AG09319 (cell line): ENCODE results near the gene NOD2.

Source experiments
- DNase-seq: peaks from one replicate; pipeline ENCODE4 v3.0.0-alpha.2; 2010; ENCODE audit warnings: low read depth; ENCODE audit errors: extremely low read depth
- TF ChIP-seq, protein P1 (sequence below): IDR thresholded peaks from 2 replicates; pipeline ENCODE4 v1.5.1; 2011; ENCODE audit warnings: low read depth, mild to moderate bottlenecking, inconsistent platforms, low read length, moderate library complexity

NOD2 gene

DNA sequence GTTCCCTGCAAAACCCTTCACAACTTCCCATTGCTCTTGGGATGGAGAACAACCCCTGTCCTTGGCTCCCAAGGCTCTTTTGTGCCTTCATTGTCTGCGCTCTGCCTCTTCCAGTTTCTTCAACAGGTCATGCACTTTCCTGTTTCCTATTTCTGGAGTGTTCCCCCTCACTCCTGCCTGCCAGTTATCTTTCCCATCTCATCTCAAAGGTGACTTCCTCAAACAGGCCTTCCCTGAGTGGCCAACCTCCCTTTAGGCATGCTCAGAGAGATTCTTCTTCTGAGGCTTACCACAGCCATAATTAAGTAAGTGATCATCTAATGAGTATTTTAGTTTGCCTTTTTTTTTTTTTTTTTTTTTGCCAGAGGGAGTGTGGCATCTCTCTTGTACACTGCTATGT is 45.6 kb downstream of the NOD2 start:
- TF ChIP-seq, protein P1, sequence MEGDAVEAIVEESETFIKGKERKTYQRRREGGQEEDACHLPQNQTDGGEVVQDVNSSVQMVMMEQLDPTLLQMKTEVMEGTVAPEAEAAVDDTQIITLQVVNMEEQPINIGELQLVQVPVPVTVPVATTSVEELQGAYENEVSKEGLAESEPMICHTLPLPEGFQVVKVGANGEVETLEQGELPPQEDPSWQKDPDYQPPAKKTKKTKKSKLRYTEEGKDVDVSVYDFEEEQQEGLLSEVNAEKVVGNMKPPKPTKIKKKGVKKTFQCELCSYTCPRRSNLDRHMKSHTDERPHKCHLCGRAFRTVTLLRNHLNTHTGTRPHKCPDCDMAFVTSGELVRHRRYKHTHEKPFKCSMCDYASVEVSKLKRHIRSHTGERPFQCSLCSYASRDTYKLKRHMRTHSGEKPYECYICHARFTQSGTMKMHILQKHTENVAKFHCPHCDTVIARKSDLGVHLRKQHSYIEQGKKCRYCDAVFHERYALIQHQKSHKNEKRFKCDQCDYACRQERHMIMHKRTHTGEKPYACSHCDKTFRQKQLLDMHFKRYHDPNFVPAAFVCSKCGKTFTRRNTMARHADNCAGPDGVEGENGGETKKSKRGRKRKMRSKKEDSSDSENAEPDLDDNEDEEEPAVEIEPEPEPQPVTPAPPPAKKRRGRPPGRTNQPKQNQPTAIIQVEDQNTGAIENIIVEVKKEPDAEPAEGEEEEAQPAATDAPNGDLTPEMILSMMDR, result no peak
- DNase-seq, result no peak

DNA sequence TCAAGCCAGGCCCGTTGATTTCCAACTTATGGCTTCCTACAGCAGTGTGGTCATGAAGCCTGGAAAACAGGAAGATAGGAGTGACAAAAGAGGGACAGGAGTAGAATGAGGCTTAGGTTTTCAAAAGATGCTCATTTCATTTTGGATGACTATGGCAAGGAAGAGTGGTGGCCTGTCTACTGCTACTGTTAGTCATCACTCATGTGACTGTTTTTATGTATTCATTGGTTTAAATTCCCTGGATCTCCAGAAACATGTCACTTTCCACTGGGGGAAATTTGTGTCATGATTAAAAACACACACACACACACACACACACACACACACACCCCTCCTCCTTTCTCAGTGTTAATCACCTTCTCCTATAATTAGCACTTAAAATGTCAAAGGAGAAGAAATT is 47.3 kb downstream of the NOD2 start:
- TF ChIP-seq, protein P1, result no peak
- no peak for DNase-seq

DNA sequence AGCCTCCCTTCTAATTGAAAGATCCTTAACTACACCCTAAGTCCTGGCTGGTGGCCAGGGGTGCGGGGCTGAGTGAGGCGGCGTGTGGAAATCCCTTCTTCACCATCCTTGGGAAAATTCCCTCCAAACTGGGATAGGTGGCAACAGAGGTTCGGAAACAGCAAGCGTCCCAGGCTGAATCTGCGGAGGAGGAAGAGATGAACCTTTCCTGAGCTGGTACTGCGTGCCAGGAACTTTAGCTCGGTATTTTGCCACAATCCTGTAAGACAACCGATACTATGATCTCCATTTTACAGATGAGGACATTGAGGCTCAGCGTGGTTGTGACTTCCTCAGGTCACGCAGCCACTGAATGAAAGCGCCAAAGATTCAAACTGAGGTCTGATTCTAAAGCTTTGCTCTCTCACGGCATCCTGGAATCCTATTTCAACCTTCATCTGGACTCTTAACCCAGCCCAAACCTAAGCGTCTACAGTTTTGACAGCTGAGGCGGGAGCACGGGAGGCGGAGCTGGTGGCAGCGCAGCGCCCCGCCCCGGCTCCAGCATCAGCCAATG is 47.9 kb downstream of the NOD2 start:
- DNase-seq, result no peak
- TF ChIP-seq, protein P1, result no peak

DNA sequence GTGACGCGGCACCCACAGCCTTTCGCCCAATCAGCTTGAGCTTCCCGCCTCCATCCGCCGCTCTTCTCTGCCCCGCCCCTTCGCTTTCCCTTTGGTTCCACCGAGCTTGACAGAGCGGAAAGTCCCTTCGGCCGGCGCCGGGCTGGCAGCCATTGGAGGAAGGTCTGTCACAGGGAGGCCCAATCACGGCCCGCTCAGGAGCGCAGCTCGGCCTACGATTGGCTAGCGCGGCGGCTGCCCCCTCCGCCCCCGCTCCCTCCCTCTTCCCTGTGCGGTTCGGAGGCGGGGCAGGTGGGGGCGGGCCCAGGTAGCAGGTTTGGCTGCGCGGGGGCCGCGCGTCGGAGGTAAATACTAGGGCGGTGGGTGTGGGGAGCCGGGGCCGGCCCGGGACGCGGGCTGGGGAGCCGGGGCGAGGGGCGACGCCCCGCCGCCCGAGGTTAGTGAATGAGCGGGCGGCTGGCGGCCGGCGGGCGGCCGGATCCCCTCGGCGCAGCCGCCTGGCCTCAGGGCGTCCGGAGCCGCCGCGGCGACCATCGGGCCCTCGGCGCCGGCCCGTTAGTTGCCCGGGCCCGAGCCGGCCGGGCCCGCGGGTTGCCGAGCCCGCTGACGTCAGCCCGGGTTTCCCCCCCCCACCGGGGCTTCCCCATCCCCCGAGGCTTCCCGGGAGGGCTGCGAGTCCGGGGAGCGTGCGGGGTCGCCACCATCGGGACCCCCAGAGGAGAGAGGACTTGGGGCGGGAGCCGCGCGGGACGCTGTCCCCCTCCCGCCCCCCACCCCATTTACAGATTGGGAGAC is 48.6 kb downstream of the NOD2 start, which contains the start of gene CYLD:
CYLD (plus strand) TSS at position 306 of the 795 bp plus-strand sequence. CDS start 7,613 bp downstream, outside the sequence.
- TF ChIP-seq, protein P1, result no peak
- peak; percentile 99 for DNase-seq

- TF ChIP-seq, protein P1, result no peak
- no peak for DNase-seq
Observed at GRCh38 chr16:50742576-50743200, 49.3 kb downstream of the NOD2 start.

GRCh38 chr16:50743581-50744225 is 50.3 kb downstream of the NOD2 start:
- TF ChIP-seq, protein P1, result no peak
- DNase-seq, result no peak
